Omental fat pad (tissue), 4 donors: ENCODE measurements around the gene BCL2L1. TPM values are rescaled to one million over a fixed set of nuclear protein-coding genes. Genes with fewer than 3 reads are reported as not detected.

ENCODE experiments used
- ATAC-seq: fragments of 150-250 bp; one replicate; pipeline ENCODE4 v1.9.1; 2016; ENCODE audit warnings: mild to moderate bottlenecking, moderate library complexity; ENCODE audit not compliant: low FRiP score
- DNase-seq: peaks from one replicate; pipeline ENCODE4 v3.0.0-alpha.2; 2019; ENCODE audit warnings: low spot score
- total RNA-seq, 4 donors: library from RNA; depleted of rRNA; stranded (reverse); fragments of >200 nt; gene quantifications; one replicate each; pipeline ENCODE4 v1.1.0, GENCODE V29; 2016
- TF ChIP-seq, protein P1 (sequence below), 3 donors: fragments of 450-650 bp; IDR thresholded peaks; one replicate each; pipeline ENCODE4 v1.5.1; 2016 to 2017; ENCODE audit warnings: antibody characterized with exemption in 3 of 3, mild to moderate bottlenecking in 3 of 3, moderate library complexity in 2 of 3

The BCL2L1 gene
- 100 to 1,000 TPM in 2 of 4 donors, 10 to 100 TPM in 2; 65.0 to 140 (median 112) TPM for total RNA-seq

DNA sequence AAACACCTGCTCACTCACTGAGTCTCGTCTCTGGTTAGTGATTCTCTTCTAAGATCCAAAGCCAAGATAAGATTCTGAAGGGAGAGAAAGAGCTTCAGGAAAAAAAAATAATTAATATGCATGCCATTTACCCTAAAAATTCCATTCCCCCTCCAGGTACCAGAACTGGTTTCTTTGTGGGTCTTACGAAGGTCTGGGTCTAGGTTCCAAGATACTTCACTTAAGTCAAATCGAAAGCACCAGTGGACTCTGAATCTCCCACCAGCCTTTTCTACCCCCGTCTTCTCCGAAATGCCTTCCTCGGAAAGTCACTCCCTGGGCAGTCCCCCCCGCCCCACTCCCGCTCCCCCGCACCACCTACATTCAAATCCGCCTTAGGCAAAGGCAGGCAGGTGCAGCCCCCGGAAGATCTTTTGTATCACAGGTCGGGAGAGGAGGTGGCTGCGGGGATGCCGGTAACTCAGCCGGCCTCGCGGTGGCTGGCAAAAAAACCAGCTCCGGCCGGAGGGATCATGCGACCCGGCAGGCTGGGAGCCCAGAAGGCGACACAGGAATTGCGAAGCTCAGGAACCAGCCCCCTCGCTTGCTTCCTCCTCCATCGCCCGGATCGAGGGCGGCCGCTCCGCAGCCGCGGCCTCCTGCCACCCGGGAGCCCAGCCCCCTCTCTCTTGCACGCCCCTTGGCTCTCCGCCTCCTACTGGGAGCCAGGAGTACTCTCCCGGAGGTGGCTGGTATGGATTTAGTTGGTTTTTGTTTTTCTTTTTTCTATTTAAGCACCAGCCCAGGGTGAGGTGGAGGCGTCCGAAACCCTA lies at the start of gene BCL2L1:
BCL2L1 (minus strand) TSS at position 612 of the 812 bp plus-strand sequence. CDS start 650 bp downstream, outside the sequence.
- no peak for DNase-seq
- ATAC-seq, result peak; percentile 73
- TF ChIP-seq, protein P1, sequence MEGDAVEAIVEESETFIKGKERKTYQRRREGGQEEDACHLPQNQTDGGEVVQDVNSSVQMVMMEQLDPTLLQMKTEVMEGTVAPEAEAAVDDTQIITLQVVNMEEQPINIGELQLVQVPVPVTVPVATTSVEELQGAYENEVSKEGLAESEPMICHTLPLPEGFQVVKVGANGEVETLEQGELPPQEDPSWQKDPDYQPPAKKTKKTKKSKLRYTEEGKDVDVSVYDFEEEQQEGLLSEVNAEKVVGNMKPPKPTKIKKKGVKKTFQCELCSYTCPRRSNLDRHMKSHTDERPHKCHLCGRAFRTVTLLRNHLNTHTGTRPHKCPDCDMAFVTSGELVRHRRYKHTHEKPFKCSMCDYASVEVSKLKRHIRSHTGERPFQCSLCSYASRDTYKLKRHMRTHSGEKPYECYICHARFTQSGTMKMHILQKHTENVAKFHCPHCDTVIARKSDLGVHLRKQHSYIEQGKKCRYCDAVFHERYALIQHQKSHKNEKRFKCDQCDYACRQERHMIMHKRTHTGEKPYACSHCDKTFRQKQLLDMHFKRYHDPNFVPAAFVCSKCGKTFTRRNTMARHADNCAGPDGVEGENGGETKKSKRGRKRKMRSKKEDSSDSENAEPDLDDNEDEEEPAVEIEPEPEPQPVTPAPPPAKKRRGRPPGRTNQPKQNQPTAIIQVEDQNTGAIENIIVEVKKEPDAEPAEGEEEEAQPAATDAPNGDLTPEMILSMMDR (IDR thresholded peaks at IDR 0.05), result peak in 2 of 3 donors; percentile 69 to 71

DNA sequence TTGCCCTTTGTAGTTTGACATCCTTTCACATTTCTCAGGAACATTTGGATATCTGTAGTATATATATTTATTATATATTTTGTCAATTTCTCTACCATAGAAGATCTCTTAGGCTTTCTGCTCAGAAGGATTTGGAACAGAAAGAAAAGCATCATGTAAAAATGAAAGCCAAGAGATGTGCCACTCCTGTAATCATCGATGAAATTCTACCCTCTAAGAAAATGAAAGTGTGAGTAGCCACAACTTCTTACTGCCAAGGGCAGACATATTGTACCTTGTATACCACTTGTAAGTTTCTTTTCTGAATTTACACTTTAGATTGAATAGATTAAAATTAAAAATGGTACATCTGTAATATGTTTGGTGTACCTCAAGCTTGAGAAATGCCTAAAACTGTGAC lies 47.6 kb upstream of the BCL2L1 start:
- TF ChIP-seq, protein P1 (IDR thresholded peaks at IDR 0.05), result no peak
- no peak for DNase-seq
- no peak for ATAC-seq

DNA sequence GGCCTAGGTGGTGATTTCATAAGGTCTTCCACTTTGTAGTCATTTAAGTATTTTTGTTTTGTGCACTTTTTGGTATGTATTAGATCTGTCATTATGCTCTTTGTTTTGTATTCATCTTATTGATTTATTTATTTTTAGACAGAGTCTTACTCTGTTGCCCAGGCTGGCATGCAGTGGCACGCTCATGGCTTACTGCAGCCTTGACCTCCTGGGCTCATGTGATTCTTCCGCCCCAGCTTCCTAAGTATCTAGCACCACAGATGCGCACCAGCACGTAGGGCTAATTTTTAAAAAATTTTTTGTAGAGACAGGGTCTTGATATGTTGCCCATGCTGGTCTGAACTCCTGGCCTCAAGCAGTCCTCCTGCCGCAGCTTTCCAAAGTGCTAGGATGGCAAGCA lies 47.0 kb upstream of the BCL2L1 start:
- TF ChIP-seq, protein P1 (IDR thresholded peaks at IDR 0.05), result no peak
- no peak for ATAC-seq

DNA sequence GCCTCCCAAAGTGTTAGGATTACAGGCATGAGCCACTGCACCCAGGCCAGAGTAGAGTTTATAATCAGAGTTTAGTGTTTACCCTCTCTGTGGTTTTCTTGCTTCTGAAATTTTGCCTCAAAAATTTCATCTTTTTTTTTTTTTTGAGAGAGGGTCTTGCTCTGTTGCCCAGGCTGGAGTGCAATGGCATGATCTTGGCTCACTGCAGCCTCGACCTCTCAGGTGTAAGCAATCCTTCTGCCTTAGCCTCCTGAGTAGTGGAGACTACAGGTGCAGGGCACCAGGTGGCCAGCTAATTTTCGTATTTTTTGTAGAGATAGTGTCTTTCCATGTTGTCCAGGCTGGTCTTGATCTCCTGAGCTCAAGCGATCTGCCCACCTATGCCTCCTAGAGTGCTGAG lies 45.1 kb upstream of the BCL2L1 start:
- ATAC-seq, result no peak
- TF ChIP-seq, protein P1 (IDR thresholded peaks at IDR 0.05), result no peak
- DNase-seq, result no peak

More for the DNA sequence above, 47.0 kb upstream of the BCL2L1 start:
- no peak for DNase-seq

DNA sequence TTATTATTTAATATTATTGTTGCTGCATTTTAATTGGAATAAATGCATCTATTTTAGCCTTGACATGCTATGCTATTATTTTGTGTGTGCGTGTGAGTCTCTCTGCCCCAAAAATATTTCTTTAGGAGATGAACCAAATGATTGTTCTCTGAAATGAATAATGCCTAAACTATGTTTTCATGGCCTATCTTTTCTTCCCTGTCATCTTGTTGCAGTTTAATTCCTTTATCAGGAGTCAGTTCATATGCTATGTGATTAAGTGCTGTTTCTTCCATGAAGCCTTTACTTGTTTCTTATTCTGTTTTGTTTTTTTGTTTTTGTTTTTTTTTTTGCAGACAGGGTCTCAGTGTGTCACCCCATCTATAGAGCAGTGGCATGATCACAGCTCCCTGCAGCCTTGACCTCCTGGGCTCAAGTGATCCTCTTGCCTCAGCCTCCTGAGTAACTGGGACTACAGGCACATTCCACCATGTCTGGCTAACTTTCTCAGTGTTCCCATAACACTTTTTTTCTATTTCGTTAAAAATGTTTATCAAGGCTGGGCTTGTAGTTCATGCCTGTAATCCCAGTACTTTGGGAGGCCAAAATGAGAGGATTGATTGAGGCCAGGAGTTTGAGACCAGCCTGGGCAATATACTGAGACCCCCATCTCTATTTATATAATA lies 42.1 kb upstream of the BCL2L1 start:
- no peak for DNase-seq
- TF ChIP-seq, protein P1 (IDR thresholded peaks at IDR 0.05), result no peak
- no peak for ATAC-seq

DNA sequence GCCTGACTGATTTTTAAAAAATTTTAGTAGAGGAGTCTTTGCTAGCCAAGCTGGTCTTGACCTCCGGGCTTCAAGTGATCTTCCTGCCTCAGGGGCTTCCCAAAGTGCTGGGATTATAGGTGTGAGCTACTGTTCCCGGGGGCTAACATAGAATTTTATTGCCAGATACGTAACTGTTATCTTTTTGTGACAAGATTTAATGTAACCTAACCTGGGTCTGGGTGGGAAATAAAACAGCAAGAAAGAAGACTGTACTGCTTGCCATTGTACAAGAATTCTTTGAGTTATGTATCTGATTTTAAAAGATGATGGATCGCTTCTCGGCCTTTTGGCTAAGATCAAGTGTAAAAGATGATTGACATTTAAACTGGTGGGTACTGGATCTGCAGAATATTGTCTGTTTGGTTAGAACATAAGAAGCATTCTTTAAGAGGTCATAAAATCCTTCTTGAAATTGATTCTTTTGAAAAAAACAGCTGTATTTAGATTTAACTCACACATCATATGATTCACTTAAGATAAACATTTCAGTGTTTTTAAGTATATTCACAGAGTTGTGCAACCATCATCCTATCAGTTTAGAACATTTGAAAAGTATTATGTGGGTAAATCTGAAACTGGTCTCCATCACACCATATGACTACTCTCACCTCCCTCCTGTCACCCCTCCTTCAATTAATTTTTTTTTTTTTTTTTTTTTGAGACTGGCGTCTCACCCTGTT lies 38.0 kb upstream of the BCL2L1 start:
- DNase-seq, result no peak

More for the DNA sequence above, 38.0 kb upstream of the BCL2L1 start:
- no peak for ATAC-seq
- TF ChIP-seq, protein P1 (IDR thresholded peaks at IDR 0.05), result no peak
